ENCODE measurements around the gene RPP40. TPM values are rescaled to one million over a fixed set of nuclear protein-coding genes. Genes with fewer than 3 reads are reported as not detected.
A peak's percentile ranks its signal among the peaks of the same experiment; 100 is the strongest.

The RPP40 gene
- total RNA-seq, 4 donors from 2014 or later, result 5.1 to 16.4 (median 12.2) TPM

DNA sequence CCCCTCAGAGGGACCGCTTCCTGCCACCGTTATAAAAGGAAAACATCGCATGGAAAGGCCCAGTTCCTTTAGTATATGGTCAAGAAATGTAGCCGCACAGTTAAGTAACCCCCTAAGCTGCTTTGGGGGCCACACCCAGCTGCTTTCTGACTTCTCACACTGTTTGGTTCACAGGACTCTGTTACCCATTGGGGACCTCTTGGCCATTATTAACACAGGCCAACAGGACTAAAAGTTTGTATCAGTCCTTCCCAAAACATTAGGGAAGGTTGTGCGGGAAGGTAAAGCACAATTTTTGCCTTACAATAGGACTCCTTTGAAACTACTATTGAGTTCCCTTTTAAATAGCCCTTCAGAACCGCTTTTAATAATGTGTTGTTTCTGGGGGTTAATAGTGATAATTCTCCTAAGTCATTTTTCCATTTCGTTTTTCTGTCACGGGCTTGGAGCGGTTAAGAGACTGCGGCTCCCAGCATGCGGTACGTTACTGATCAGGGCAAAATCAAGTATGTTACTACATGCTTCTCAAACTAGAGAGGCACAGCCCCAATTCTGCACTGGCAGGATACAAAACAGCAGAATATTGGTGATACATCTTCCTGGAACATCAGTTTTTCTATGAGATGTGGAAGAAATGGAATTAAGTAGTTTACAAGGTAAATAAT is 668 bp upstream of the RPP40 start:
- in situ Hi-C loops (cut with MboI; ENCODE audit: low sequenced_read_pairs in 4 of 4) (no loop called here), intact Hi-C loops (cut with DNase I; ENCODE audit: low total_unique reads) (loop anchor here (1.0 to 5.0 kb wide), 4 partner anchors 21 to 652 kb away; partner anchors contain the start of gene CDYL)
- no peak for ATAC-seq

DNA sequence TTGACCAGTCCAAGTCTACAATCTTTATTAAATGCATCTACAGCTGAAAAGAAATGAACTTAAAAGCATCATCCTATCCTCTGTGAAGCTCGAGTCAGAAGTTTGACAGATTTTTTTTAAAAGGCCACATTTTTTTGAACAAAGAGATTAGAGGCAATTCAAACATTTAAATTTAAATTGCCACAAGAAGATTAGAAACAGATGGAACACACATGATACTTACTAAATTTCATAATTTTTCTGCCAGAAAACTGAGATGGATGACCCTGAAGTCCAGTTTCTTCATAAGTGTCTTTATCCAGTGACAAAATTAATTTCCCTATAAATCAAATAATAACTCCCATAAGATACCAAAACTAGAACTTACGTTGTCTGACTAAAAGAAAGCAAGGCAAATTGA is 4.3 kb downstream of the RPP40 start:
- in situ Hi-C loops (cut with MboI; ENCODE audit: low sequenced_read_pairs in 4 of 4) (no loop called here), intact Hi-C loops (cut with DNase I; ENCODE audit: low total_unique reads) (no loop called here)
- H3K4me1 ChIP-seq, result peaks cover 4 to 6% of the 10 kb centered on the region in 2 donors
- DNase-seq (no peak), ATAC-seq (no peak)
- no peak overlapping the region for H3K27ac ChIP-seq
- TF ChIP-seq, protein P1, sequence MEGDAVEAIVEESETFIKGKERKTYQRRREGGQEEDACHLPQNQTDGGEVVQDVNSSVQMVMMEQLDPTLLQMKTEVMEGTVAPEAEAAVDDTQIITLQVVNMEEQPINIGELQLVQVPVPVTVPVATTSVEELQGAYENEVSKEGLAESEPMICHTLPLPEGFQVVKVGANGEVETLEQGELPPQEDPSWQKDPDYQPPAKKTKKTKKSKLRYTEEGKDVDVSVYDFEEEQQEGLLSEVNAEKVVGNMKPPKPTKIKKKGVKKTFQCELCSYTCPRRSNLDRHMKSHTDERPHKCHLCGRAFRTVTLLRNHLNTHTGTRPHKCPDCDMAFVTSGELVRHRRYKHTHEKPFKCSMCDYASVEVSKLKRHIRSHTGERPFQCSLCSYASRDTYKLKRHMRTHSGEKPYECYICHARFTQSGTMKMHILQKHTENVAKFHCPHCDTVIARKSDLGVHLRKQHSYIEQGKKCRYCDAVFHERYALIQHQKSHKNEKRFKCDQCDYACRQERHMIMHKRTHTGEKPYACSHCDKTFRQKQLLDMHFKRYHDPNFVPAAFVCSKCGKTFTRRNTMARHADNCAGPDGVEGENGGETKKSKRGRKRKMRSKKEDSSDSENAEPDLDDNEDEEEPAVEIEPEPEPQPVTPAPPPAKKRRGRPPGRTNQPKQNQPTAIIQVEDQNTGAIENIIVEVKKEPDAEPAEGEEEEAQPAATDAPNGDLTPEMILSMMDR (IDR thresholded peaks at IDR 0.05 in 4 of 5, conservative IDR thresholded peaks at IDR 0.05 in 1 of 5), result no peak
- TF ChIP-seq POLR2A (IDR thresholded peaks at IDR 0.05), result no peak
- peaks cover 0 to 52% of the 10 kb centered on the region in 2 donors for H3K36me3 ChIP-seq
- no peak overlapping the region for H3K4me3 ChIP-seq
- H3K9me3 ChIP-seq, result no peaks in the 10 kb centered on the region
- H3K27me3 ChIP-seq, result no peaks in the 10 kb centered on the region

More for the DNA sequence above, 668 bp upstream of the RPP40 start:
- H3K4me3 ChIP-seq, result peak overlapping the region; percentile 67 to 83 (median 76)
- H3K9me3 ChIP-seq, result no peaks in the 10 kb centered on the region
- peaks cover 5 to 7% of the 10 kb centered on the region in 2 donors for H3K4me1 ChIP-seq
- H3K27ac ChIP-seq, result peak overlapping the region; percentile 87 to 90 (median 88)
- H3K36me3 ChIP-seq, result peaks cover 0 to 17% of the 10 kb centered on the region in 2 donors
- TF ChIP-seq, protein P1 (IDR thresholded peaks at IDR 0.05 in 4 of 5, conservative IDR thresholded peaks at IDR 0.05 in 1 of 5), result no peak
- TF ChIP-seq POLR2A (IDR thresholded peaks at IDR 0.05), result no peak
- no peaks in the 10 kb centered on the region for H3K27me3 ChIP-seq
- DNase-seq, result no peak

DNA sequence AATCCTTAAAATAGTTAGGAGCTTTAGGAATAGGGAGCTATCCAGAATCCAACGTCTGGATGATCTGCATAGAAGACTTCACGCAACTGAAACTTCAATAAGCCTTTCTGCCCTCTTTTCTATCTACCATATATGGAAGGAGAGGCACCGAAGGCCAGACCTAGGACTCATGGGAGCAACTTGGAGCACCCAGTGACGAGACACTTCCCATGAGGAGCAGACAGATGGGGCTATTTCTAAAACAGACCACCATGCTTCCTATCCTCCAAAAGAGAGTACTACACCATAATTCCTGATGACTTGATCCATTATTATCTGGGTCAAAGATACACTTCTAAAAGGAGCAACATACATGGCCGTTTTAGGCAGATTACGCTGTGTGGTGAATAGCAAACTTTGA is 6.0 kb downstream of the RPP40 start:
- in situ Hi-C loops (cut with MboI; ENCODE audit: low sequenced_read_pairs in 4 of 4), result no loop called here

DNA sequence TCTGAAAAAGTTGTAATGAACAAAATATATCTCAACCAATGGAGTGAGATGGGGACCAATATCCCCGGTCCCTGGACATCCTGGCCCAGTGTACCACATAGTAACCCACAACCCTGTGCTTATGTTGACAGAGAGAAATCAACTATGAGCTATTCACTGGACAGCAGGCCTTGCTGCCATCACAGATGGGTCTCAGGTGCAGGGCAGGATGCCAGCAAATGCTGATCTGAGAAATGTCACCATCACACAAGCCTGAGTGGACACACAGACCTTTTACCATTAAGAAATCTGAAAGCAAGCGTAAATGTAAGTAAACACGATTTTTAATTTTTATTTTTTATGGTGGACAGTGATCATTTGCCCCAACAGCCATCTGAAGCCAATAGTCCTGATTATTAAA is 9.1 kb downstream of the RPP40 start:
- in situ Hi-C loops (cut with MboI; ENCODE audit: low sequenced_read_pairs in 4 of 4), result no loop called here
- Histone ChIP-seq H3K4me3 (no peak overlapping the region), H3K27me3 (no peaks in the 10 kb centered on the region), H3K9me3 (no peaks in the 10 kb centered on the region), H3K4me1 (no peaks in the 10 kb centered on the region), H3K27ac (no peak overlapping the region), H3K36me3 (peaks cover 0 to 34% of the 10 kb centered on the region in 2 donors)
- DNase-seq, result no peak
- intact Hi-C loops (cut with DNase I; ENCODE audit: low total_unique reads), result no loop called here
- TF ChIP-seq, protein P1 (IDR thresholded peaks at IDR 0.05 in 4 of 5, conservative IDR thresholded peaks at IDR 0.05 in 1 of 5), result no peak
- no peak for TF ChIP-seq POLR2A (IDR thresholded peaks at IDR 0.05)
- ATAC-seq, result no peak

More for the DNA sequence above, 6.0 kb downstream of the RPP40 start:
- Histone ChIP-seq H3K36me3 (peaks cover 0 to 52% of the 10 kb centered on the region in 2 donors), H3K27me3 (no peaks in the 10 kb centered on the region), H3K27ac (no peak overlapping the region), H3K4me3 (no peak overlapping the region), H3K9me3 (no peaks in the 10 kb centered on the region), H3K4me1 (no peaks in the 10 kb centered on the region)
- DNase-seq (no peak), ATAC-seq (no peak)
- no peak for TF ChIP-seq POLR2A (IDR thresholded peaks at IDR 0.05)
- TF ChIP-seq, protein P1 (IDR thresholded peaks at IDR 0.05 in 4 of 5, conservative IDR thresholded peaks at IDR 0.05 in 1 of 5), result no peak
- intact Hi-C loops (cut with DNase I; ENCODE audit: low total_unique reads), result no loop called here

Data from gastrocnemius medialis (tissue), 4 donors.